C4-2B (cell line): ENCODE data around the gene BCO1.

Experiments used
- CTCF ChIP-seq: fragments of 450-650 bp; conservative IDR thresholded peaks from 2 replicates; pipeline ENCODE4 v1.5.1; 2017; ENCODE audit warnings: mild to moderate bottlenecking
- ZFX ChIP-seq: fragments of 450-650 bp; IDR thresholded peaks from 2 replicates; pipeline ENCODE4 v1.6.1; 2017

GRCh38 chr16:81251871-81252270 lies 13.4 kb downstream of the BCO1 start:
- TF ChIP-seq CTCF (no peak), ZFX (no peak)
